HG03469 (cell line): Measurements from ENCODE around the gene RPL39L.

ENCODE experiments used
- ATAC-seq: cut with Tn5 transposase; IDR thresholded peaks from one replicate; pipeline ENCODE4 v1.9.1; 2021; ENCODE audit warnings: mild to moderate bottlenecking, moderate library complexity, moderate number of reproducible peaks; ENCODE audit not compliant: unreplicated experiment

The RPL39L gene

GRCh38 chr3:187101184-187102072 is 37.9 kb downstream of the RPL39L start:
- no peak for ATAC-seq

- no peak for ATAC-seq
Measured at GRCh38 chr3:187098923-187099512, 40.3 kb downstream of the RPL39L start.

GRCh38 chr3:187093320-187093719 is 46.0 kb downstream of the RPL39L start:
- no peak for ATAC-seq

- ATAC-seq: no peak
Measured at GRCh38 chr3:187088701-187089100, 50.6 kb downstream of the RPL39L start.

- ATAC-seq: no peak
Measured at GRCh38 chr3:187086831-187087230, 52.5 kb downstream of the RPL39L start.

GRCh38 chr3:187085933-187086332 is 53.4 kb downstream of the RPL39L start:
- no peak for ATAC-seq

- no peak for ATAC-seq
Measured at GRCh38 chr3:187085021-187085666, 54.2 kb downstream of the RPL39L start.

- ATAC-seq: no peak
Measured at GRCh38 chr3:187084580-187084979, 54.7 kb downstream of the RPL39L start.

- ATAC-seq: no peak
Measured at GRCh38 chr3:187084126-187084525, 55.2 kb downstream of the RPL39L start.

GRCh38 chr3:187082758-187083375 is 56.4 kb downstream of the RPL39L start:
- ATAC-seq: no peak

- ATAC-seq: no peak
Measured at GRCh38 chr3:187080799-187081450, 58.4 kb downstream of the RPL39L start.

GRCh38 chr3:187079090-187080022 is 59.9 kb downstream of the RPL39L start:
- ATAC-seq: no peak

- ATAC-seq: no peak
Measured at GRCh38 chr3:187077537-187077936, 61.8 kb downstream of the RPL39L start.

GRCh38 chr3:187077085-187077484 is 62.2 kb downstream of the RPL39L start:
- ATAC-seq: no peak

- ATAC-seq: no peak
Measured at GRCh38 chr3:187076297-187076696, 63.0 kb downstream of the RPL39L start.

GRCh38 chr3:187074846-187075245 is 64.5 kb downstream of the RPL39L start:
- ATAC-seq: no peak

GRCh38 chr3:187073581-187074098 is 65.7 kb downstream of the RPL39L start:
- no peak for ATAC-seq

GRCh38 chr3:187072511-187072910 is 66.8 kb downstream of the RPL39L start:
- ATAC-seq: no peak

GRCh38 chr3:187072102-187072501 is 67.2 kb downstream of the RPL39L start:
- ATAC-seq: no peak
